Cardiac fibroblast (primary cell): Measurements from ENCODE around the gene LMBRD1.

Experiments
- DNase-seq, 2 donors: peaks; one replicate each; pipeline versions ENCODE4 v3.0.0 to v3.0.0-alpha.2; 2010; ENCODE audit warnings: low read depth in 2 of 2
- H3K4me3 ChIP-seq, 2 donors: replicated peaks in 1 of 2; 1 replicate in 1 of 2; 2 replicates in 1 of 2; pipeline ENCODE4 v1.5.1; 2011; ENCODE audit warnings: low read depth in 2 of 2, low read length in 2 of 2, mild to moderate bottlenecking in 2 of 2, moderate library complexity in 1 of 2
- TF ChIP-seq, protein P1 (sequence below): IDR thresholded peaks from one replicate; pipeline ENCODE4 v1.5.1; 2011; ENCODE audit warnings: low read depth, mild to moderate bottlenecking, low read length, inconsistent platforms

Gene LMBRD1

DNA sequence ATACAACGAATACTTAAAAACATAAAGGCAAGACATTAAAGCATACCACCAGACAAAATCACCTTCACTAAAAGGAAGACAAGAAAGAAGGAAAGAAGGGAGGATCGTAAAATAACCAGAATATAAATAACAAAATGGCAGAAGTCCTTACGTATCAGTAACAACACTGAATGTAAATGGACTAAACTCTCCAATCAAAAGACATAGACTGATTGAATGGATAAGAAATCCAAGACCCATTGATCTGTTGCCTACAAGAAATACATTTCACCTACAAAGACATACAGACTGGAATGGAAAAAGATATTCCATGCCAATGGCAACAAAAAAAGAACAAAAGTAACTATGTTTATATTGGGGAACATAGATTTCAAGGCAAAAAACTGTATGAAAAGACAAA is 74.1 kb downstream of the LMBRD1 start:
- no peak for DNase-seq
- TF ChIP-seq, protein P1, sequence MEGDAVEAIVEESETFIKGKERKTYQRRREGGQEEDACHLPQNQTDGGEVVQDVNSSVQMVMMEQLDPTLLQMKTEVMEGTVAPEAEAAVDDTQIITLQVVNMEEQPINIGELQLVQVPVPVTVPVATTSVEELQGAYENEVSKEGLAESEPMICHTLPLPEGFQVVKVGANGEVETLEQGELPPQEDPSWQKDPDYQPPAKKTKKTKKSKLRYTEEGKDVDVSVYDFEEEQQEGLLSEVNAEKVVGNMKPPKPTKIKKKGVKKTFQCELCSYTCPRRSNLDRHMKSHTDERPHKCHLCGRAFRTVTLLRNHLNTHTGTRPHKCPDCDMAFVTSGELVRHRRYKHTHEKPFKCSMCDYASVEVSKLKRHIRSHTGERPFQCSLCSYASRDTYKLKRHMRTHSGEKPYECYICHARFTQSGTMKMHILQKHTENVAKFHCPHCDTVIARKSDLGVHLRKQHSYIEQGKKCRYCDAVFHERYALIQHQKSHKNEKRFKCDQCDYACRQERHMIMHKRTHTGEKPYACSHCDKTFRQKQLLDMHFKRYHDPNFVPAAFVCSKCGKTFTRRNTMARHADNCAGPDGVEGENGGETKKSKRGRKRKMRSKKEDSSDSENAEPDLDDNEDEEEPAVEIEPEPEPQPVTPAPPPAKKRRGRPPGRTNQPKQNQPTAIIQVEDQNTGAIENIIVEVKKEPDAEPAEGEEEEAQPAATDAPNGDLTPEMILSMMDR: no peak
- no peak overlapping the region for H3K4me3 ChIP-seq

DNA sequence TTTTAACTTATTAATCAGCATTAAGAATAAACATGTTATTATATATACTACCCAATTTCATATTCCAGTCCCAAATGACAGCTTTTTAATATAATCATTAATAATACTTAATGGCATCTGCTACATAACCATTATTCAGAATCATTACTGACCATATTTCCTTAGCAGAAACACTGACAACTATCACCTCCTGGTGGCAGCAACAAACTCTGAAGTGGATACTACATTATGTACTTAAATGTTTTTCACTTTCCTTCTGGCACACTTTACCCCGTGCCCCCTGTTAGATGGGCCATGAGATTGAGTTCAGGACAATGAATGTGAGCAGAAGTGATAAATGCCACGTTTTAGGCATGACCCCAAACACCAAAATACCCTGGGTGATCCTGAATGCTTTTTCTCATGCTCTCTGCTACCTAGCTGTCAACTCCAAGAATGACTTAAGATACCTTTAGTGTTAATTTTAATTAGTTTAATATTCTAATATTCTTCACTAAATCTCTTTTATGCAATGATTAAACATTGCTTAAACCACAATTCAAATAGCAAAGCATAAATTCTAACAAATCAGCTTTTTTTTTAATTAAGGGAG is 77.1 kb downstream of the LMBRD1 start:
- DNase-seq: peak; percentile 53 to 65
- TF ChIP-seq, protein P1: peak; percentile 50
- no peak overlapping the region for H3K4me3 ChIP-seq

DNA sequence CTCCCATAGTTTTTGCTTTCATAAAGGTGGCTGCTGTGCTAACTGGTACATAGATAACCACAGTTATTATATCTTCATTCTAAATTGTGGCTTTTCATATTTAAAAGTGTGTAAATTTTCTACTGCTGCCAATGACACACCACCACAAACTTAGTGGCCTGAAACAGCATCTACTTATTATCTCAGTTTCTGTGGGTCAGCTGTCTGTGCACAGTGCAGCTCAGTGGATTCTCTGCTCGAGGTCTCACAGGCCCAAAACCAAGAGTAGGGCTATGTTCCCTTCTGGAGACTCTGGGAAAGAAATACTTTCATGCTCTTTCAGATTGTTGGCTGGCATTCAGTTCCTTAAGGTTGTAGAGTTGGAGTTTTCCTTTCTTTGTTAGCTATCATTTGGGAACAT is 90.1 kb downstream of the LMBRD1 start:
- DNase-seq: no peak
- H3K4me3 ChIP-seq: no peak overlapping the region
- TF ChIP-seq, protein P1: no peak

DNA sequence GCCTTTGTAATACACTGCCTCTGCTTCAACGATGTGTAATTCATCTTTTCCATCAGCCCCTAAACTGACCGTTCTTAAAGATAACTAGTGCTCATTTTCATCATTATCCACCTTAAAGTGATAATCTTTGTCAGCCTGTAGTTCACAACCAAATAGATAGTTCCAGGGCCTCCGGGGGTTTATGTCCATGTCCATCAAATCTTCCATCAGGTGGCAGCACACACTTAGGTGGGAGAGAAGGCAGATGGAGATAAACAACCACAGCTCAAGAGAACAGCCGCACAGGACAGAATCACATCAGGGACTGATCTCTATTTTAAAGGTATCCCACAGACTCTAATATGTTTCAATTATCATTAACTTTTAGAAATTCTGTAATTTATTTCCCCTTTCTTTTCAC is 90.9 kb downstream of the LMBRD1 start:
- H3K4me3 ChIP-seq: no peak overlapping the region
- TF ChIP-seq, protein P1: no peak
- DNase-seq: no peak

DNA sequence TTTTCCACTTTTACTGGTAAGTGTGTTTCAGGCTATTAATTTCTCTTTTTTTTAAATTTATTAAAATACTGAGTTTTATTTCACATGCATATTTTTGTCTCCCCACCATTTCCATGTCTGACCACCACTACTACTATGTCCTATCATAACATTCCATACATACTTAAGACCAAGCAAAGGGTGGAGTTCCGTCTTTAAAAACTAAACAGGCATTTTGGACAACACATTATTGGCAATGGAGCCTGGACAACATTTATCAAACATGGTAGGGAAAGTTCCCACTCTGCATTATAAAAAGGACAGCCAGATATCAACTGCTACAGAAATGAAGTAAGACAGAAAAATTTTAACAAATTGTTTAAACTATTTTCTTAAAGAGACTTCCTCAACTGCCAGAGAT is 91.9 kb downstream of the LMBRD1 start:
- DNase-seq: peak in 1 of 2 donors; percentile 55
- TF ChIP-seq, protein P1: no peak
- no peak overlapping the region for H3K4me3 ChIP-seq

DNA sequence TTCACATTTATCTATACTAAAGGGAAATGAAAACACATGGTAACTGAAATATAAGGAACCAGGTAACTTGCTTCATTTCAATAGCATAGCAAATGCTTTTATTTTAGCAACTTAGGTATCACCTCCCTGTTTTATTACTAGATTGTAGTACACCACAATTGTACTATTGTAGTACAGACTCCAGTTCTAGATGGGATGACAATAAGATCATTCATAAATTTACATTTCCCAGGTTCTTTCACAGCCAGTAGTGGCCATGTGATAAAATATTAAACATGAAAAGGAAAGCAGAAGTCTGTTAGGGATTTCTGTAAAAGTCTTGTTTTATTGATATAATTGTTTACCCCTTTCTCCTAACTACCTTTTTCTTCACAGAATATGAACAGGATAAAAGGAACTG is 97.2 kb downstream of the LMBRD1 start:
- H3K4me3 ChIP-seq: no peak overlapping the region
- TF ChIP-seq, protein P1: no peak
- no peak for DNase-seq

DNA sequence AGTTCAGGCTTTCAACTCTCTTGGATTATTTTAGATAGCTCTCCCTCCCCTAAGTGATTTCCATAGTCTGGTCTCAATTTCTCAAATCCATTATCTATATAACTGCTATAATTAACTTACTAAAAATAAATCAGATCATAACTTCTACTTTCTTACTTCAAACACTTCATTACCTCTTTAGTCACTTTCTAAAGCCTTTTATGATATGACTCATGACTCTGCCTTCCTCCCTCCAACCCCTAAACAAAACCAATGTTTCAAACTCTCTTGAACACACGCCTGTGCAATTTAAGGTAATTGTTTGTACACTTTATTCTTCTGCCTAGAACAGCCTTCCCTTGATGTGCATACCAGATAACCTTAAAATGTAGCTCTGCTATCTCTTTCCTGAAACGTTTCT is 100.5 kb downstream of the LMBRD1 start:
- peak in 1 of 2 donors; percentile 31 for DNase-seq
- H3K4me3 ChIP-seq: no peak overlapping the region
- TF ChIP-seq, protein P1: no peak
